Lower leg skin (tissue), 3 donors: ENCODE measurements around the gene SERPINH1.

Source experiments
- POLR2A ChIP-seq, 2 donors: fragments of 450-650 bp; IDR thresholded peaks; one replicate each; pipeline ENCODE4 v1.6.1; 2016 to 2017; ENCODE audit warnings: antibody characterized with exemption in 2 of 2, mild to moderate bottlenecking in 1 of 2, moderate library complexity in 1 of 2
- TF ChIP-seq, protein P1 (sequence below), 3 donors: fragments of 450-650 bp; IDR thresholded peaks; one replicate each; pipeline ENCODE4 v1.5.1; 2016; ENCODE audit warnings: antibody characterized with exemption in 3 of 3, mild to moderate bottlenecking in 3 of 3, moderate library complexity in 2 of 3

- no peak for TF ChIP-seq POLR2A (IDR thresholded peaks at IDR 0.05)
- TF ChIP-seq, protein P1, sequence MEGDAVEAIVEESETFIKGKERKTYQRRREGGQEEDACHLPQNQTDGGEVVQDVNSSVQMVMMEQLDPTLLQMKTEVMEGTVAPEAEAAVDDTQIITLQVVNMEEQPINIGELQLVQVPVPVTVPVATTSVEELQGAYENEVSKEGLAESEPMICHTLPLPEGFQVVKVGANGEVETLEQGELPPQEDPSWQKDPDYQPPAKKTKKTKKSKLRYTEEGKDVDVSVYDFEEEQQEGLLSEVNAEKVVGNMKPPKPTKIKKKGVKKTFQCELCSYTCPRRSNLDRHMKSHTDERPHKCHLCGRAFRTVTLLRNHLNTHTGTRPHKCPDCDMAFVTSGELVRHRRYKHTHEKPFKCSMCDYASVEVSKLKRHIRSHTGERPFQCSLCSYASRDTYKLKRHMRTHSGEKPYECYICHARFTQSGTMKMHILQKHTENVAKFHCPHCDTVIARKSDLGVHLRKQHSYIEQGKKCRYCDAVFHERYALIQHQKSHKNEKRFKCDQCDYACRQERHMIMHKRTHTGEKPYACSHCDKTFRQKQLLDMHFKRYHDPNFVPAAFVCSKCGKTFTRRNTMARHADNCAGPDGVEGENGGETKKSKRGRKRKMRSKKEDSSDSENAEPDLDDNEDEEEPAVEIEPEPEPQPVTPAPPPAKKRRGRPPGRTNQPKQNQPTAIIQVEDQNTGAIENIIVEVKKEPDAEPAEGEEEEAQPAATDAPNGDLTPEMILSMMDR (IDR thresholded peaks at IDR 0.05), result no peak
Observed at GRCh38 chr11:75513250-75513649, 48.8 kb upstream of the SERPINH1 start.
